AG04450 (cell line): ENCODE data around the gene TMEM178A. TPM values are rescaled to one million over a fixed set of nuclear protein-coding genes. Genes with fewer than 3 reads are reported as not detected.

Source experiments
- CTCF ChIA-PET: fragments of 300-600, 350-600 bp; formaldehyde crosslinking; extraction: SDS; loops from one replicate; lab custom pipeline; 2022; ENCODE audit warnings: antibody characterized with exemption, inconsistent platforms; lab: Charles Lee
- POLR2A ChIA-PET: fragments of 350-600 bp; formaldehyde crosslinking; extraction: SDS; loops from one replicate; lab custom pipeline; 2021; ENCODE audit warnings: antibody characterized with exemption, inconsistent platforms; lab: Yijun Ruan, JAX
- DNase-seq: peaks from one replicate; pipeline ENCODE4 v3.0.0-alpha.2; 2011; ENCODE audit warnings: low read depth, low spot score
- H3K27ac ChIP-seq: one replicate; pipeline ENCODE4 v1.5.1; 2012; ENCODE audit warnings: low read depth, low read length, control low read depth
- H3K27me3 ChIP-seq: one replicate; pipeline ENCODE4 v1.6.0; 2012; ENCODE audit warnings: low read length; ENCODE audit not compliant: control insufficient read depth, insufficient read depth
- H3K4me3 ChIP-seq: 2 replicates; pipeline ENCODE4 v1.5.1; 2011; ENCODE audit warnings: mild to moderate bottlenecking, low read depth, low read length, control low read depth
- H3K9me3 ChIP-seq: 2 replicates; pipeline ENCODE4 v1.5.1; 2012; ENCODE audit warnings: low read length; ENCODE audit not compliant: control insufficient read depth, insufficient read depth
- CTCF ChIP-seq: IDR thresholded peaks from 2 replicates; pipeline ENCODE4 v1.5.1; 2011; ENCODE audit warnings: low read depth, low read length, control low read depth, inconsistent platforms
- polyA plus RNA-seq: library from polyadenylated mRNA; depleted of rRNA; stranded (reverse); fragments of >200 nt; gene quantifications from 2 replicates; pipeline ENCODE4 v1.2.3, GENCODE V29; 2011

TMEM178A gene
- polyA plus RNA-seq, 1 experiment: 1.1 TPM

GRCh38 chr2:39668576-39669080 is 2.9 kb downstream of the TMEM178A start:
- Histone ChIP-seq H3K4me3 (no peak overlapping the region), H3K27me3 (peaks cover 77% of the 10 kb centered on the region), H3K27ac (no peak overlapping the region), H3K9me3 (no peaks in the 10 kb centered on the region; the same call in 1 of the 2 replicates)
- TF ChIP-seq CTCF: no peak
- DNase-seq: no peak
- ChIA-PET POLR2A (no interaction called here), CTCF (interaction anchor here (0.8 to 1.6 kb wide), 2 partner anchors 30 to 75 kb away, joined by 3 to 4 read pairs; no protein-coding TSS in a partner anchor)

GRCh38 chr2:39671604-39672003 is 5.9 kb downstream of the TMEM178A start:
- DNase-seq: no peak
- no peak overlapping the region for H3K27ac ChIP-seq
- ChIA-PET CTCF (no interaction called here), POLR2A (no interaction called here)
- TF ChIP-seq CTCF: no peak
- H3K4me3 ChIP-seq: no peak overlapping the region
- peaks cover 69% of the 10 kb centered on the region for H3K27me3 ChIP-seq
- H3K9me3 ChIP-seq: no peaks in the 10 kb centered on the region

DNA sequence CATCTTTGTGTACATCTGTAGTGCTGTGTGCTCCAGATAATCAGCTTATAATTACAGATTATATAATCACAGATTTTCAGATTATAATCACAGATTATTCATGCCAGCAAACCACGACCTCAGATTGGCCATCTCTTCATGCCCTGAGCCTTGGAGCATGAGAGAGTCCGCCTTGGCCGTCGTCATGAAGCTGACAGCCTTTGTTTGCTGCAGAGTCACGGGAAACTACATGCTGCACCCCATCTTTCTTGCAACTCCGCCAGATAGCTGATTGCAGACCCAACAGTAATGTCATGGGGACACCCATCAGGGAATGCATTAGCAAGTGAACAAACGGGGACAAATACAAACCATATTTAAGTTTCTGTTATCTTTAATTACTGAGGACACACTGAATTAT is 7.3 kb downstream of the TMEM178A start:
- ChIA-PET CTCF (interaction anchor here (0.7 kb wide), 1 partner anchor 79 kb away, joined by 3 read pairs; no protein-coding TSS in a partner anchor), POLR2A (no interaction called here)
- DNase-seq: no peak
- no peak for TF ChIP-seq CTCF
- H3K27ac ChIP-seq: no peak overlapping the region
- H3K27me3 ChIP-seq: peaks cover 55% of the 10 kb centered on the region
- H3K4me3 ChIP-seq: no peak overlapping the region
- no peaks in the 10 kb centered on the region for H3K9me3 ChIP-seq

DNA sequence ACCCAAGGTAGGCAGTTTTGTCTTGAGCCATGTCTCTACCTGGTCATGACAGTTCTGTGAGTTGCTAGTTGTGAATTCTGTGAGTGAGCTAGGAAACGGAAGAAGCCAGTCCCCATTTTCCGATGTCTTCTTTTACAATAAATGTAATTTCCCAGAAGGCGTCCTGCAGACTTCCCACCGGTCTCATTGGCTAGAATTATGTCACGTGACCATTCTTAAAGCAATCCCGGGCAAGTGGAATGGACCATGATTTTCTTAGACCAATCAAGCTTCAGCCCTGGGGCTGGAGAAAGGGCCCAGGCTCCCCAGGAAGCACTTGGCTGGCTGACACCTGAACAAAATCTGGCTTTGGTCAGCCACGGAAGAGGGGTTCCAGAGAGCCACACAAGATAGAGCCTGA is 10.6 kb downstream of the TMEM178A start:
- no peak for TF ChIP-seq CTCF
- H3K27me3 ChIP-seq: peaks cover 27% of the 10 kb centered on the region
- no peak for DNase-seq
- ChIA-PET CTCF (no interaction called here), POLR2A (no interaction called here)
- no peak overlapping the region for H3K27ac ChIP-seq
- H3K9me3 ChIP-seq: no peaks in the 10 kb centered on the region
- H3K4me3 ChIP-seq: no peak overlapping the region

GRCh38 chr2:39678170-39678569 is 12.5 kb downstream of the TMEM178A start:
- no peak for DNase-seq
- H3K27me3 ChIP-seq: peaks cover 14% of the 10 kb centered on the region
- POLR2A ChIA-PET: no interaction called here
- no peak for TF ChIP-seq CTCF
- H3K27ac ChIP-seq: no peak overlapping the region
- no peaks in the 10 kb centered on the region for H3K9me3 ChIP-seq
- CTCF ChIA-PET: no interaction called here
- no peak overlapping the region for H3K4me3 ChIP-seq
